Measurements from ENCODE around the gene TRIB2. TPM values are rescaled to one million over a fixed set of nuclear protein-coding genes. Genes with fewer than 3 reads are reported as not detected.

The TRIB2 gene
- 68.4 and 73.2 TPM in 2 replicates for total RNA-seq
- 42.3 and 62.9 TPM in 2 replicates for polyA plus RNA-seq

GRCh38 chr2:12716282-12717190, at the start of gene TRIB2:
Gene TRIB2, plus strand, starts transcription at chr2:12716936. Its CDS starts 1,372 bp downstream, at chr2:12718308.
- H3K4me1 ChIP-seq (ENCODE audit: low read depth) = peaks cover 12% of the 10 kb centered on the region
- no peaks in the 10 kb centered on the region for H3K27me3 ChIP-seq
- H3K36me3 ChIP-seq = no peaks in the 10 kb centered on the region
- H3K4me3 ChIP-seq = peak within 1 kb of the TSS; percentile 94
- H3K27ac ChIP-seq = peak within 1 kb of the TSS; percentile 90
- H3K9me3 ChIP-seq (ENCODE audit: low read depth) = no peaks in the 10 kb centered on the region
- no peak for TF ChIP-seq CTCF (IDR thresholded peaks at IDR 0.05; ENCODE audit: low read depth, low read length)
- DNase-seq (ENCODE audit: low read depth in 1 of 2, low spot score in 1 of 2) = peak; percentile 93 to 96

- Histone ChIP-seq H3K4me3 (no peak overlapping the region), H3K27me3 (no peaks in the 10 kb centered on the region), H3K36me3 (no peaks in the 10 kb centered on the region), H3K9me3 (ENCODE audit: low read depth) (no peaks in the 10 kb centered on the region), H3K27ac (no peak overlapping the region), H3K4me1 (ENCODE audit: low read depth) (peaks cover 7% of the 10 kb centered on the region)
- no peak for TF ChIP-seq CTCF (IDR thresholded peaks at IDR 0.05; ENCODE audit: low read depth, low read length)
- DNase-seq (ENCODE audit: low read depth in 1 of 2, low spot score in 1 of 2) = no peak
These were observed 47.7 kb upstream of the TRIB2 start for GRCh38 chr2:12669036-12669435.

GRCh38 chr2:12672711-12673315, 43.9 kb upstream of the TRIB2 start:
- no peak for DNase-seq (ENCODE audit: low read depth in 1 of 2, low spot score in 1 of 2)
- Histone ChIP-seq H3K27me3 (no peaks in the 10 kb centered on the region), H3K9me3 (ENCODE audit: low read depth) (no peaks in the 10 kb centered on the region), H3K36me3 (no peaks in the 10 kb centered on the region), H3K4me1 (ENCODE audit: low read depth) (peaks cover 7% of the 10 kb centered on the region), H3K4me3 (no peak overlapping the region), H3K27ac (no peak overlapping the region)
- no peak for TF ChIP-seq CTCF (IDR thresholded peaks at IDR 0.05; ENCODE audit: low read depth, low read length)

- no peak for DNase-seq (ENCODE audit: low read depth in 1 of 2, low spot score in 1 of 2)
- Histone ChIP-seq H3K4me3 (no peak overlapping the region), H3K9me3 (ENCODE audit: low read depth) (no peaks in the 10 kb centered on the region), H3K27me3 (no peaks in the 10 kb centered on the region), H3K4me1 (ENCODE audit: low read depth) (no peaks in the 10 kb centered on the region), H3K36me3 (no peaks in the 10 kb centered on the region), H3K27ac (no peak overlapping the region)
- no peak for TF ChIP-seq CTCF (IDR thresholded peaks at IDR 0.05; ENCODE audit: low read depth, low read length)
These were observed 42.0 kb upstream of the TRIB2 start for GRCh38 chr2:12674644-12675328.

GRCh38 chr2:12675352-12675795, 41.4 kb upstream of the TRIB2 start:
- Histone ChIP-seq H3K4me1 (ENCODE audit: low read depth) (no peaks in the 10 kb centered on the region), H3K36me3 (no peaks in the 10 kb centered on the region), H3K4me3 (no peak overlapping the region), H3K27ac (no peak overlapping the region), H3K27me3 (no peaks in the 10 kb centered on the region), H3K9me3 (ENCODE audit: low read depth) (no peaks in the 10 kb centered on the region)
- peak in 1 of 2 donors; percentile 77 for DNase-seq (ENCODE audit: low read depth in 1 of 2, low spot score in 1 of 2)
- no peak for TF ChIP-seq CTCF (IDR thresholded peaks at IDR 0.05; ENCODE audit: low read depth, low read length)

All from cardiac muscle cell (in vitro differentiated cells and primary cell).